SHP77 (cell line): Measurements from ENCODE around the gene EXOC2.

Source experiments
- DNase-seq, 2 experiments: peaks; one replicate each; lab custom pipeline; 2025; lab: John Stamatoyannopoulos, UW

Gene EXOC2

GRCh38 chr6:467671-468082, 225.3 kb downstream of the EXOC2 start:
- no peak for DNase-seq

GRCh38 chr6:467111-467510, 225.8 kb downstream of the EXOC2 start:
- no peak for DNase-seq

GRCh38 chr6:466564-466963, 226.4 kb downstream of the EXOC2 start:
- no peak for DNase-seq

GRCh38 chr6:465531-466348, 227.2 kb downstream of the EXOC2 start:
- no peak for DNase-seq

GRCh38 chr6:456887-457286, 236.1 kb downstream of the EXOC2 start:
- DNase-seq, result no peak

- DNase-seq, result no peak
These were observed 236.5 kb downstream of the EXOC2 start for GRCh38 chr6:456358-456867.

- DNase-seq, result no peak
These were observed 237.1 kb downstream of the EXOC2 start for GRCh38 chr6:455835-456234.

- no peak for DNase-seq
These were observed 237.8 kb downstream of the EXOC2 start for GRCh38 chr6:455006-455585.

GRCh38 chr6:454148-454991, 238.6 kb downstream of the EXOC2 start:
- DNase-seq, result no peak

- DNase-seq, result peak in 1 of 2 experiments; percentile 16
These were observed 239.8 kb downstream of the EXOC2 start for GRCh38 chr6:453152-453551.

GRCh38 chr6:452301-453067, 240.5 kb downstream of the EXOC2 start:
- DNase-seq, result no peak

GRCh38 chr6:451847-452246, 241.1 kb downstream of the EXOC2 start:
- no peak for DNase-seq

- no peak for DNase-seq
These were observed 241.6 kb downstream of the EXOC2 start for GRCh38 chr6:451336-451735.

- no peak for DNase-seq
These were observed 243.2 kb downstream of the EXOC2 start for GRCh38 chr6:449486-450419.

GRCh38 chr6:449057-449430, 243.9 kb downstream of the EXOC2 start:
- no peak for DNase-seq

- no peak for DNase-seq
These were observed 244.5 kb downstream of the EXOC2 start for GRCh38 chr6:448296-449056.

- no peak for DNase-seq
These were observed 245.4 kb downstream of the EXOC2 start for GRCh38 chr6:447381-448165.

GRCh38 chr6:446418-447366, 246.2 kb downstream of the EXOC2 start:
- DNase-seq, result no peak
